ENCODE measurements around the gene NPHP4.

Gene NPHP4

GRCh38 chr1:5822266-5822665 lies 170.0 kb downstream of the NPHP4 start:
- no peak for DNase-seq

DNA sequence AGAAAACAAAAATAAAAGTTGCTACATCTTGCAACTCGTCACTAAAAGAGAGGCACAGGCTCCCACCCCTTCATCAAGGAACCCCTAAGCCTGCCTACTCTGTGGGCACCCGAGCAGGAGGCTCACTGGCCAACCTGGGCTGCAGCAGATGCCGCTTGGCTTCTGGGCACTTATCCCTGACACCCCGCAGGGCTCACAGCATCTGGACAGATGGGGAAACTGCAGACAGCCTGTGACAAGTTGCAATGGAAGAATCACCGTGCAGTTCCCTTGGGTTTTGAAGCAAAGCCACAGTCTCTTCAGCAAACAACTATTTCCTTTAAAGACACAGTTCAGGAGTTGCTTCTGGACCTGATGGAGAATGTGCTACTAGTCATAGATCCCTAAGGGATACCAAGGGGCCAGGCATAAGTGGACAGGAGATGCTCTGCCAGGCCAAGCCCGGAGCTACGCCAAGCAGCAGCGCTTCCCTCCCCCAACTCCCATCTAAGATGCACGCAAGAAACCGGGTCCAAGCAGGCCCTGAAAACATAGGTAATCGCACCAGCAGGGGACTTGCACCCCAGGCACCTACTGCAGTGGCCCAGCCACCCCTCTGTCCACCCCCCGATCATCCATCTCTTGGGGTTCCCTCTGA lies 170.6 kb downstream of the NPHP4 start:
- DNase-seq, result no peak

- no peak for DNase-seq
These were observed 172.2 kb downstream of the NPHP4 start for GRCh38 chr1:5820026-5820421.

DNA sequence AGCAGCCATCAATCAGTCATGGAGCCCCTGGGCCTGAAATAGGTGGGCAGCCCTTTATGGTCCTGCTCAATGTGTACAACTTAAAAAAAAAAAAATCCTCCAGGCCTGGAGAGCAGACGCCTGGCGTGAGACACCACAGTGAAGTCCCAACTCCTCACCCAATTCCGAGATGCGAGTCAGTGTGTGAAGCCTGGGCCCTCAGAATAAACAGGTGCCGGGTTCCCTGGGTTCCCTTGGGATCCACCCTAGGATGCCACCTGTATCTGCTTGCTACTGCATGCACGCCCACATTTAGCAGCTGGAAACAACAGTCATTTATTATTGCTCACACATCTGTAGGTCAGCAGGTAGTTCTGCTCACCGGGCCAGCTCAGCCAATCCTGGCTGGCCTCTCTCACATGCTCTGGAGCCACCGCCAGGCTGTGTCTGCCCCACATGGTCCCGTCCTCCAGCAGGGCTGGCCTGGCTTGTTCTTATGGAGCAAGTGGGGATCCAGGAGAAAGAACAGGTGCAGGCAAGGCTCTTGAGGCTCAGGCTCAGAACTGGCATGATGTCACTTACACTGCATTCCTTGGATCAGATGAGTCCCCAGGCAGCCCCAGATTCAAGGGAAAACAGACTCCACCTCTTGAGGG lies 172.7 kb downstream of the NPHP4 start:
- no peak for DNase-seq

DNA sequence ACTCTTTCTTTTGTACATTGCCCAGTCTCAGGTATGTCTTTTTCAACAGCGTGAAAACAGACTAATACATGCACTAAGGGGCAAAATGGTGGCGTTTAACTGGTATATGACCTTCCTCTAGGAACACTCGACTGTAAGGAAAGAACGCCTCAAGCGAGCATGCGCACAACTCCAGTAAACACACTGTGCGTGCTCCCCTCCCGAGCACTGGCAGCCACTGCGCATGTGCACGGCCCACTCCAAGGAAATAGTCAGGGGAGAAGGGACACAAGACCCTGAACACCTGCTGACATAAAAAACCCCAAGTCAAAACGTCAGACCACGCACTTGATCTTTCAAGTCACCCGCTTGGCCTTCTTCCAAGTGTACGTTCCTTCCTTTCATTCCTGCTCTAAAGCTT lies 173.5 kb downstream of the NPHP4 start:
- no peak for DNase-seq

DNA sequence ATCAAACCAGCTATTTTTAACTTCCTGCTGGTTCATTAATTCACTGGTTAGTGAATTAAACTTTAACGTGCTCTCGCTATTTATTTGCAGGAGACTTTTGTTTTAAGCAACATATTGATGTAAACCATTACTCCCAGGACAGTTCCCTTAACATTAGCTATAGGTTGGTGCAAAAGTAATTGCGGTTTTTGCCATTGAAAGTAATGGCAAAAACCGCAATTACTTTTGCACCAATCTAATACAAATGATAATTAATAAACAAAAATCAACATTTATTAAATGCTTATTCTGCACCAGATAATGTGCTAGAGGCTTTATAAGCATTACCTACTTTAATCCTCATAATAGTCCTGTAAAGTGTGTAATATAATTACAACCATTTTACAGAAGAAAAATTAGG lies 176.5 kb downstream of the NPHP4 start:
- no peak for DNase-seq

- no peak for DNase-seq
These were observed 177.0 kb downstream of the NPHP4 start for GRCh38 chr1:5815211-5815610.

DNA sequence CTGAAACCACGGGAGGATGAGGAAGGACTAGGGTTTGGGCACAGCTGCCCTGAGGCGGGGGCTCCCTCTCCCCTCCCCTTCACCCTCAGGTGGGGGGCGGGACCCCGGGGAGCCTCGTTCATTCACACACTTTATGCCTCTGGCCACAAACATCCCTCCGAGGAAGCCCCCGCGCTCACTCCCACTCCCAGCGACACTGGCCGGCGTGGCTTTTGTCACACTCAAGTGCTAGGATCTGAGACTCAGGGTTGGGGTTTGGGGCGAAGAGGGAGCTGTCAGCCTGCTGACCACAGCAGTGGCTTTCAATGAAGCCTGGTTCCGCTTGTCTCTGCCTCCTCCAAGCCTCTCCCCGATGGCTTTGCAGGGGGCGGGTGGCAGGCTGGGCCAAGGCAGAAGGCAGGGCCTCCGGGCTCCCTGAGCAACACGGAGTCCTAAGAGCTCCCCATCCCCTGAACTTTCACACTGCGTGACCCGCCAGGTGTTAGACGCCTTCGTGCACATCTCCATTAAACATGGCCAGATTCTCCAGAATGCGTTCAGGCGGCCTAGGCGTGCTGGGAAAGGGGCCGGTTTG lies 178.1 kb downstream of the NPHP4 start:
- no peak for DNase-seq

DNA sequence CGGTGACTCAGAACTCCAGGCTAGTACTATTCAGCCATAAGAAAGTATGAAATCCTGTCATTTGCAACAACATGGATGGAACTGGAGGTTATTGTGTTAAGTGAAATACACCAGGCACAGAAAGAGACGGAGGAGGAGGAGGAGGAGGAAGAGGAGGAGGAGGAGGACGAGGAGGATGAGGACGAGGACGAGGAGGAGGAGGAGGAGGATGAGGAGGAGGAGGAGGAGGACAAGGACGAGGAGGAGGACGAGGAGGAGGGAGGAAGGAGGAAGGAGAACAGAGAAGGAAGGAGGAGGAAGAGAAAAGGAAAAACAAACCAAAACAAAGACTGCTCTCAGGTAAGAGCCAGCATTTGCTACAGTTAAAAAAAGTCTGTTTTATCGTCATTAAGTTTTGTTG lies 178.7 kb downstream of the NPHP4 start:
- DNase-seq, result no peak
